GM12864 (cell line): Measurements from ENCODE around the gene AFAP1.

Experiments used
- DNase-seq: peaks from one replicate; pipeline ENCODE4 v3.0.0-alpha.2; 2011; ENCODE audit warnings: low read depth
- H3K4me3 ChIP-seq: 2 replicates; pipeline ENCODE4 v1.5.1; 2011; ENCODE audit warnings: mild to moderate bottlenecking, low read depth, low read length, control low read depth
- CTCF ChIP-seq: IDR thresholded peaks from 2 replicates; pipeline ENCODE4 v1.5.1; 2011; ENCODE audit warnings: low read depth, mild to moderate bottlenecking, moderate library complexity, low read length, control low read depth, inconsistent platforms; ENCODE audit errors: missing control alignments

AFAP1 gene

GRCh38 chr4:7976634-7977033 lies 37.0 kb upstream of the AFAP1 start:
- no peak for TF ChIP-seq CTCF
- DNase-seq, result no peak
- no peak overlapping the region for H3K4me3 ChIP-seq

GRCh38 chr4:7976025-7976424 lies 36.4 kb upstream of the AFAP1 start:
- DNase-seq, result no peak
- no peak overlapping the region for H3K4me3 ChIP-seq
- no peak for TF ChIP-seq CTCF

- no peak for DNase-seq
- no peak for TF ChIP-seq CTCF
- H3K4me3 ChIP-seq, result no peak overlapping the region
Observed at GRCh38 chr4:7974425-7974824, 34.8 kb upstream of the AFAP1 start.

- no peak for DNase-seq
- H3K4me3 ChIP-seq, result no peak overlapping the region
- no peak for TF ChIP-seq CTCF
Observed at GRCh38 chr4:7973545-7973981, 33.9 kb upstream of the AFAP1 start.

GRCh38 chr4:7971881-7972500 lies 32.3 kb upstream of the AFAP1 start:
- DNase-seq, result no peak

GRCh38 chr4:7971159-7971631 lies 31.5 kb upstream of the AFAP1 start:
- TF ChIP-seq CTCF, result no peak
- DNase-seq, result no peak
- H3K4me3 ChIP-seq, result peak overlapping the region; percentile 63

More at GRCh38 chr4:7971881-7972500, 32.3 kb upstream of the AFAP1 start:
- H3K4me3 ChIP-seq, result no peak overlapping the region
- no peak for TF ChIP-seq CTCF

GRCh38 chr4:7970361-7970946 lies 30.8 kb upstream of the AFAP1 start:
- peak overlapping the region; percentile 63 for H3K4me3 ChIP-seq
- no peak for DNase-seq
- TF ChIP-seq CTCF, result no peak
